PC-3 (cell line): Measurements from ENCODE around the gene COL4A1. TPM values are rescaled to one million over a fixed set of nuclear protein-coding genes. Genes with fewer than 3 reads are reported as not detected.
A peak's percentile ranks its signal among the peaks of the same experiment; 100 is the strongest.

Experiments
- ATAC-seq: fragments of 200-7000 bp; cut with Tn5 transposase; 2 replicates; pipeline ENCODE4 v1.9.1; 2020; ENCODE audit warnings: mild to moderate bottlenecking, moderate library complexity
- BruUV-seq: library from RNA; stranded (reverse); fragments of 400-500 nt; replicated peaks from 2 replicates; lab custom pipeline; 2021; lab: Mats Ljungman, UMichigan
- CTCF ChIA-PET: fragments of 300-600 bp; sonication (Branson Sonifier 250); formaldehyde crosslinking; loops from one replicate; lab custom pipeline; 2022; ENCODE audit warnings: antibody characterized with exemption; lab: Charles Lee
- POLR2A ChIA-PET: fragments of 300-600 bp; sonication (Branson Sonifier 250); formaldehyde crosslinking; loops from one replicate; lab custom pipeline; 2022; ENCODE audit warnings: antibody characterized with exemption; ENCODE audit not compliant: unreplicated experiment; lab: Charles Lee
- DNase-seq: peaks from one replicate; pipeline ENCODE4 v3.0.0-alpha.2; 2015
- H2AFZ ChIP-seq: fragments of 300-600 bp; sonication (generic); 2 replicates; pipeline ENCODE4 v1.6.0; 2016; ENCODE audit warnings: antibody characterized with exemption, low read length
- H3F3A ChIP-seq: fragments of 300-600 bp; sonication (generic); one replicate; pipeline ENCODE4 v1.6.0; 2017; ENCODE audit warnings: antibody characterized with exemption, low read length, control low read depth, mild to moderate bottlenecking; ENCODE audit not compliant: unreplicated experiment
- H3K27ac ChIP-seq: fragments of 300-600 bp; sonication (generic); 2 replicates; pipeline ENCODE4 v1.5.1; 2016; ENCODE audit warnings: mild to moderate bottlenecking, low read length
- H3K27me3 ChIP-seq: fragments of 300-600 bp; sonication (generic); 2 replicates; pipeline ENCODE4 v1.6.1; 2016; ENCODE audit warnings: low read length, mixed read lengths
- H3K36me3 ChIP-seq: fragments of 300-600 bp; sonication (generic); 2 replicates; pipeline ENCODE4 v1.6.1; 2016; ENCODE audit warnings: low read depth, mixed run types, low read length, mixed read lengths
- H3K4me1 ChIP-seq: fragments of 300-600 bp; sonication (generic); 2 replicates; pipeline ENCODE4 v1.5.1; 2016; ENCODE audit warnings: low read length; ENCODE audit not compliant: insufficient read depth
- H3K4me2 ChIP-seq: fragments of 300-600 bp; sonication (generic); 2 replicates; pipeline ENCODE4 v1.6.0; 2016; ENCODE audit warnings: low read length
- H3K4me3 ChIP-seq: fragments of 300-600 bp; sonication (generic); 2 replicates; pipeline ENCODE4 v1.5.1; 2016; ENCODE audit warnings: mild to moderate bottlenecking, low read length, mixed read lengths
- H3K79me2 ChIP-seq: fragments of 300-600 bp; sonication (generic); 2 replicates; pipeline ENCODE4 v1.6.1; 2017; ENCODE audit warnings: low read length, mixed read lengths
- H3K9ac ChIP-seq: fragments of 300-600 bp; sonication (generic); 2 replicates; pipeline ENCODE4 v1.6.0; 2016; ENCODE audit warnings: mild to moderate bottlenecking, low read length
- H3K9me2 ChIP-seq: fragments of 300-600 bp; sonication (generic); replicated peaks from 2 replicates; pipeline ENCODE4 v1.6.1; 2016; ENCODE audit warnings: mixed run types, low read length, mixed read lengths
- H3K9me3 ChIP-seq: fragments of 300-600 bp; sonication (generic); 2 replicates; pipeline ENCODE4 v1.6.1; 2016; ENCODE audit warnings: low read length, mixed read lengths
- H4K20me1 ChIP-seq: fragments of 300-600 bp; sonication (generic); 2 replicates; pipeline ENCODE4 v1.6.1; 2016; ENCODE audit warnings: low read length, mixed read lengths
- CTCF ChIP-seq: fragments of 300-600 bp; sonication (generic); conservative IDR thresholded peaks from 2 replicates; pipeline ENCODE4 v1.5.1; 2017; ENCODE audit warnings: antibody characterized with exemption, low read depth, mild to moderate bottlenecking, low read length
- EZH2 ChIP-seq: fragments of 300-600 bp; sonication (generic); IDR thresholded peaks from one replicate; pipeline ENCODE4 v1.6.1; 2017; ENCODE audit warnings: antibody characterized with exemption, mild to moderate bottlenecking, low read length; ENCODE audit not compliant: unreplicated experiment
- EZH2phosphoT487 ChIP-seq: fragments of 300-600 bp; sonication (generic); IDR thresholded peaks from 2 replicates; pipeline ENCODE4 v1.6.1; 2018; ENCODE audit warnings: mild to moderate bottlenecking, antibody characterized with exemption, low read length, borderline replicate concordance
- intact Hi-C: fragments of 100-400 bp; cut with micrococcal nuclease; formaldehyde crosslinking; loops from 2 replicates; pipeline ENCODE4 v1.9.0; 2023
- total RNA-seq: library from RNA; depleted of rRNA; stranded (reverse); fragments of >200 nt; gene quantifications from 2 replicates; pipeline ENCODE4 v1.2.3, GENCODE V29; 2014

The COL4A1 gene
- total RNA-seq, 1 experiment from 2014 or later = 48.7 TPM

GRCh38 chr13:110140099-110140498 lies 166.9 kb downstream of the COL4A1 start:
- no peaks in the 10 kb centered on the region for H3K9me3 ChIP-seq
- no peak overlapping the region for H3K4me3 ChIP-seq
- no peaks in the 10 kb centered on the region for H3K79me2 ChIP-seq
- no peak for ATAC-seq
- no peaks in the 10 kb centered on the region for H4K20me1 ChIP-seq
- ChIA-PET POLR2A (no interaction called here), CTCF (no interaction called here)
- intact Hi-C loops = no loop called here
- H3K36me3 ChIP-seq = no peaks in the 10 kb centered on the region
- no TSS peak for BruUV-seq
- DNase-seq = no peak
- peaks cover 12% of the 10 kb centered on the region for H3K4me1 ChIP-seq
- H3K4me2 ChIP-seq = no peak overlapping the region
- no peak overlapping the region for H3K27ac ChIP-seq
- no peaks in the 10 kb centered on the region for H3K27me3 ChIP-seq
- TF ChIP-seq EZH2 (no peak), EZH2phosphoT487 (no peak), CTCF (no peak)
- H2AFZ ChIP-seq = no peak overlapping the region
- H3K9ac ChIP-seq = no peak overlapping the region
- H3F3A ChIP-seq = no peaks in the 10 kb centered on the region
- H3K9me2 ChIP-seq = no peaks in the 10 kb centered on the region

GRCh38 chr13:110138700-110139036 lies 168.3 kb downstream of the COL4A1 start:
- Histone ChIP-seq H3K4me3 (peak overlapping the region; percentile 76), H3F3A (no peaks in the 10 kb centered on the region), H3K36me3 (no peaks in the 10 kb centered on the region), H3K4me1 (peaks cover 12% of the 10 kb centered on the region), H3K4me2 (peak overlapping the region; percentile 92), H3K9me3 (no peaks in the 10 kb centered on the region), H3K9ac (peak overlapping the region; percentile 47; the same call in 1 of the 2 replicates), H3K27me3 (no peaks in the 10 kb centered on the region), H2AFZ (peak overlapping the region; percentile 73), H3K27ac (peak overlapping the region; percentile 49), H4K20me1 (no peaks in the 10 kb centered on the region), H3K79me2 (no peaks in the 10 kb centered on the region), H3K9me2 (no peaks in the 10 kb centered on the region)
- ATAC-seq = no peak
- POLR2A ChIA-PET = interaction anchor here (0.6 kb wide), 1 partner anchor 116 kb away, joined by 7 read pairs; no protein-coding TSS in a partner anchor
- intact Hi-C loops = no loop called here
- TF ChIP-seq CTCF (no peak), EZH2phosphoT487 (no peak), EZH2 (no peak)
- BruUV-seq = TSS peak; percentile 80
- CTCF ChIA-PET = no interaction called here
- DNase-seq = no peak

- peak overlapping the region; percentile 92 for H3K4me2 ChIP-seq
- peak; percentile 98 for TF ChIP-seq EZH2phosphoT487
- TF ChIP-seq EZH2 = no peak
- peak; percentile 32; the same call in 1 of the 2 replicates for TF ChIP-seq CTCF
- ChIA-PET CTCF (no interaction called here), POLR2A (interaction anchor here (0.6 kb wide), 1 partner anchor 115 kb away, joined by 7 read pairs; no protein-coding TSS in a partner anchor)
- DNase-seq (peak; percentile 82), ATAC-seq (peak; percentile 84)
- H3K9me3 ChIP-seq = no peaks in the 10 kb centered on the region
- intact Hi-C loops = no loop called here
- H3K4me1 ChIP-seq = peaks cover 12% of the 10 kb centered on the region
- H3K9me2 ChIP-seq = no peaks in the 10 kb centered on the region
- H4K20me1 ChIP-seq = no peaks in the 10 kb centered on the region
- H3K27ac ChIP-seq = peak overlapping the region; percentile 49
- no peaks in the 10 kb centered on the region for H3K79me2 ChIP-seq
- H2AFZ ChIP-seq = peak overlapping the region; percentile 73
- no peaks in the 10 kb centered on the region for H3K36me3 ChIP-seq
- no peaks in the 10 kb centered on the region for H3F3A ChIP-seq
- peak overlapping the region; percentile 76 for H3K4me3 ChIP-seq
- no peaks in the 10 kb centered on the region for H3K27me3 ChIP-seq
- no TSS peak for BruUV-seq
- peak overlapping the region; percentile 47 for H3K9ac ChIP-seq
These were observed 168.8 kb downstream of the COL4A1 start for GRCh38 chr13:110138010-110138699.
